ENCODE data around the gene RNF144A.

The RNF144A gene

GRCh38 chr2:6951046-6951445 is 33.8 kb downstream of the RNF144A start:
- TF ChIP-seq YY1 (IDR thresholded peaks at IDR 0.05; ENCODE audit: low read depth) (no peak), TAF1 (IDR thresholded peaks at IDR 0.05; ENCODE audit: low read depth) (no peak), USF1 (IDR thresholded peaks at IDR 0.05) (no peak), EGR1 (IDR thresholded peaks at IDR 0.05) (no peak), EP300 (IDR thresholded peaks at IDR 0.05; ENCODE audit: borderline replicate concordance) (no peak), CEBPB (IDR thresholded peaks at IDR 0.05) (no peak), TEAD4 (IDR thresholded peaks at IDR 0.05) (no peak)

GRCh38 chr2:6952101-6952500 is 34.9 kb downstream of the RNF144A start:
- TF ChIP-seq EGR1 (IDR thresholded peaks at IDR 0.05) (no peak), EP300 (IDR thresholded peaks at IDR 0.05; ENCODE audit: borderline replicate concordance) (no peak), TCF12 (IDR thresholded peaks at IDR 0.05; ENCODE audit: low read depth) (no peak), CREB1 (IDR thresholded peaks at IDR 0.05; ENCODE audit: low read depth) (no peak), ZBTB7A (IDR thresholded peaks at IDR 0.05; ENCODE audit: low read depth) (no peak), REST (IDR thresholded peaks at IDR 0.05; ENCODE audit: low read depth) (no peak)

GRCh38 chr2:6954586-6954985 is 37.4 kb downstream of the RNF144A start:
- TF ChIP-seq FOXM1 (IDR thresholded peaks at IDR 0.05; ENCODE audit: borderline replicate concordance, low read depth) = no peak
- no peak for TF ChIP-seq EP300 (IDR thresholded peaks at IDR 0.05; ENCODE audit: borderline replicate concordance)
- no peak for TF ChIP-seq TEAD4 (IDR thresholded peaks at IDR 0.05)
- TF ChIP-seq ZBTB7A (IDR thresholded peaks at IDR 0.05; ENCODE audit: low read depth) = no peak
- TF ChIP-seq TAF1 (IDR thresholded peaks at IDR 0.05; ENCODE audit: low read depth) = no peak
- TF ChIP-seq RAD21 (IDR thresholded peaks at IDR 0.05; ENCODE audit: low read depth) = no peak
- TF ChIP-seq NFIC (IDR thresholded peaks at IDR 0.05) = no peak
- TF ChIP-seq USF1 (IDR thresholded peaks at IDR 0.05) = no peak
- TF ChIP-seq YY1 (IDR thresholded peaks at IDR 0.05; ENCODE audit: low read depth) = no peak
- TF ChIP-seq EGR1 (IDR thresholded peaks at IDR 0.05) = no peak
- TF ChIP-seq CEBPB (IDR thresholded peaks at IDR 0.05) = no peak
- no peak for TF ChIP-seq REST (IDR thresholded peaks at IDR 0.05; ENCODE audit: low read depth)
- TF ChIP-seq MAX (IDR thresholded peaks at IDR 0.05) = no peak
- TF ChIP-seq TCF12 (IDR thresholded peaks at IDR 0.05; ENCODE audit: low read depth) = no peak
- no peak for TF ChIP-seq CREB1 (IDR thresholded peaks at IDR 0.05; ENCODE audit: low read depth)

GRCh38 chr2:6955511-6956136 is 38.4 kb downstream of the RNF144A start:
- TF ChIP-seq CEBPB (IDR thresholded peaks at IDR 0.05) (no peak), NFIC (IDR thresholded peaks at IDR 0.05) (no peak), YY1 (IDR thresholded peaks at IDR 0.05; ENCODE audit: low read depth) (no peak), RAD21 (IDR thresholded peaks at IDR 0.05; ENCODE audit: low read depth) (no peak), ZBTB7A (IDR thresholded peaks at IDR 0.05; ENCODE audit: low read depth) (no peak), MAX (IDR thresholded peaks at IDR 0.05) (no peak), USF1 (IDR thresholded peaks at IDR 0.05) (no peak), FOXM1 (IDR thresholded peaks at IDR 0.05; ENCODE audit: borderline replicate concordance, low read depth) (no peak), TAF1 (IDR thresholded peaks at IDR 0.05; ENCODE audit: low read depth) (no peak), EP300 (IDR thresholded peaks at IDR 0.05; ENCODE audit: borderline replicate concordance) (no peak), REST (IDR thresholded peaks at IDR 0.05; ENCODE audit: low read depth) (no peak), CREB1 (IDR thresholded peaks at IDR 0.05; ENCODE audit: low read depth) (no peak), TCF12 (IDR thresholded peaks at IDR 0.05; ENCODE audit: low read depth) (no peak), TEAD4 (IDR thresholded peaks at IDR 0.05) (no peak), EGR1 (IDR thresholded peaks at IDR 0.05) (no peak)

All from Ishikawa (cell line).